H9 (cell line): ENCODE data around the gene GALNT17. TPM values are rescaled to one million over a fixed set of nuclear protein-coding genes. Genes with fewer than 3 reads are reported as not detected.

Experiments
- DNase-seq: peaks from one replicate; pipeline ENCODE4 v3.0.0-alpha.2; 2017
- H2AFZ ChIP-seq: one replicate; pipeline ENCODE4 v1.6.1; 2013; ENCODE audit warnings: mild to moderate bottlenecking, low read length, control low read depth, moderate library complexity
- H2AK5ac ChIP-seq: 2 replicates; pipeline ENCODE4 v1.6.1; 2013; ENCODE audit warnings: low read length, control low read depth, mixed read lengths; ENCODE audit not compliant: insufficient read length
- H2BK120ac ChIP-seq: one replicate; pipeline ENCODE4 v1.6.1; 2013; ENCODE audit warnings: low read depth, mild to moderate bottlenecking, low read length, control low read depth, inconsistent platforms; ENCODE audit not compliant: poor library complexity, severe bottlenecking
- H2BK12ac ChIP-seq: 2 replicates; pipeline ENCODE4 v1.6.1; 2013; ENCODE audit warnings: low read length, control low read depth, mixed read lengths, low read depth; ENCODE audit not compliant: insufficient read length
- H2BK15ac ChIP-seq: 2 replicates; pipeline ENCODE4 v1.6.1; 2013; ENCODE audit warnings: low read depth, low read length, control low read depth
- H2BK20ac ChIP-seq: one replicate; pipeline ENCODE4 v1.6.1; 2013; ENCODE audit warnings: low read depth, mild to moderate bottlenecking, low read length, control low read depth, inconsistent platforms; ENCODE audit not compliant: poor library complexity, severe bottlenecking
- H2BK5ac ChIP-seq: 2 replicates; pipeline ENCODE4 v1.6.1; 2013; ENCODE audit warnings: low read length, control low read depth, mixed read lengths; ENCODE audit not compliant: insufficient read length
- H3K14ac ChIP-seq: 2 replicates; pipeline ENCODE4 v1.6.1; 2013; ENCODE audit warnings: low read length, control low read depth; ENCODE audit not compliant: insufficient read depth
- H3K18ac ChIP-seq: 2 replicates; pipeline ENCODE4 v1.6.1; 2013; ENCODE audit warnings: low read depth, mild to moderate bottlenecking, mixed read lengths, low read length, control low read depth; ENCODE audit not compliant: insufficient read length
- H3K23ac ChIP-seq: 2 replicates; pipeline ENCODE4 v1.6.1; 2013; ENCODE audit warnings: low read length, control low read depth, mixed read lengths, low read depth; ENCODE audit not compliant: insufficient read length
- H3K23me2 ChIP-seq: 2 replicates; pipeline ENCODE4 v1.6.1; 2013; ENCODE audit warnings: low read depth, mild to moderate bottlenecking, mixed read lengths, low read length, control low read depth; ENCODE audit not compliant: insufficient read length, poor library complexity, severe bottlenecking
- H3K27ac ChIP-seq: 2 replicates; pipeline ENCODE4 v1.5.1; 2013; ENCODE audit warnings: low read length, control low read depth, mixed read lengths, low read depth; ENCODE audit not compliant: insufficient read length
- H3K27me3 ChIP-seq: 2 replicates; pipeline ENCODE4 v1.6.1; 2013; ENCODE audit warnings: low read length, control low read depth, inconsistent platforms; ENCODE audit not compliant: insufficient read depth
- H3K4ac ChIP-seq: 2 replicates; pipeline ENCODE4 v1.6.1; 2013; ENCODE audit warnings: low read depth, mild to moderate bottlenecking, control low read depth, inconsistent platforms, low read length, moderate library complexity
- H3K4me1 ChIP-seq: 2 replicates; pipeline ENCODE4 v1.6.1; 2013; ENCODE audit warnings: low read length, control low read depth, inconsistent platforms; ENCODE audit not compliant: insufficient read depth
- H3K4me2 ChIP-seq: 2 replicates; pipeline ENCODE4 v1.6.1; 2013; ENCODE audit warnings: low read length, control low read depth, mixed read lengths; ENCODE audit not compliant: insufficient read length, insufficient read depth
- H3K56ac ChIP-seq: 2 replicates; pipeline ENCODE4 v1.6.1; 2013; ENCODE audit warnings: low read depth, mild to moderate bottlenecking, mixed read lengths, low read length, control low read depth; ENCODE audit not compliant: insufficient read length
- H3K79me1 ChIP-seq: 2 replicates; pipeline ENCODE4 v1.6.1; 2013; ENCODE audit warnings: low read depth, mild to moderate bottlenecking, moderate library complexity, low read length, control low read depth, inconsistent platforms; ENCODE audit not compliant: insufficient read depth, poor library complexity, severe bottlenecking
- H3K79me2 ChIP-seq: 2 replicates; pipeline ENCODE4 v1.6.1; 2013; ENCODE audit warnings: low read length, control low read depth, inconsistent platforms; ENCODE audit not compliant: insufficient read depth
- H3K9ac ChIP-seq: 2 replicates; pipeline ENCODE4 v1.6.1; 2013; ENCODE audit warnings: low read length, control low read depth, mixed read lengths; ENCODE audit not compliant: insufficient read length; ENCODE audit errors: extremely low read depth
- H3K9me3 ChIP-seq: one replicate; pipeline ENCODE4 v1.6.1; 2013; ENCODE audit warnings: low read depth, low read length, inconsistent platforms; ENCODE audit not compliant: control insufficient read depth
- H3T11ph ChIP-seq: one replicate; pipeline ENCODE4 v1.6.1; 2013; ENCODE audit warnings: mild to moderate bottlenecking, low read length, control low read depth, inconsistent platforms
- H4K20me1 ChIP-seq: one replicate; pipeline ENCODE4 v1.6.1; 2013; ENCODE audit not compliant: control insufficient read depth, insufficient read length, insufficient read depth
- H4K5ac ChIP-seq: 2 replicates; pipeline ENCODE4 v1.6.1; 2013; ENCODE audit warnings: low read depth, mild to moderate bottlenecking, mixed read lengths, low read length, control low read depth; ENCODE audit not compliant: insufficient read length
- H4K8ac ChIP-seq: replicated peaks from 2 replicates; pipeline ENCODE4 v1.6.1; 2013; ENCODE audit warnings: low read length, control low read depth, mixed read lengths, low read depth; ENCODE audit not compliant: insufficient read length
- H4K91ac ChIP-seq: 2 replicates; pipeline ENCODE4 v1.6.1; 2013; ENCODE audit warnings: low read depth, mild to moderate bottlenecking, moderate library complexity, mixed read lengths, low read length, control low read depth; ENCODE audit not compliant: insufficient read length
- H3K27ac Mint-ChIP-seq, 3 experiments: 2 replicates in 2 of 3; 3 replicates in 1 of 3; pipeline ENCODE4 v1.8.0; 2020 to 2021; ENCODE audit warnings: mixed read lengths in 3 of 3, mild to moderate bottlenecking in 1 of 3, moderate library complexity in 1 of 3
- H3K27me3 Mint-ChIP-seq: 2 replicates; pipeline ENCODE4 v1.8.0; 2021; ENCODE audit warnings: low read depth, mild to moderate bottlenecking, moderate library complexity, mixed read lengths
- H3K36me3 Mint-ChIP-seq, 3 experiments: 2 replicates in 2 of 3; 3 replicates in 1 of 3; pipeline ENCODE4 v1.8.0; 2020 to 2021; ENCODE audit warnings: low read depth in 3 of 3, mixed read lengths in 3 of 3; ENCODE audit not compliant: insufficient read depth in 1 of 3
- H3K4me1 Mint-ChIP-seq, 2 experiments: 2 replicates each; pipeline ENCODE4 v1.8.0; 2020; ENCODE audit warnings: mixed read lengths in 2 of 2
- H3K4me3 Mint-ChIP-seq, 2 experiments: 2 replicates in 1 of 2; 3 replicates in 1 of 2; pipeline ENCODE4 v1.8.0; 2020 to 2021; ENCODE audit warnings: mild to moderate bottlenecking in 2 of 2, mixed read lengths in 2 of 2, moderate library complexity in 1 of 2
- H3K9me3 Mint-ChIP-seq, 2 experiments: 2 replicates in 1 of 2; 3 replicates in 1 of 2; pipeline ENCODE4 v1.8.0; 2020; ENCODE audit warnings: mild to moderate bottlenecking in 2 of 2, mixed read lengths in 2 of 2, moderate library complexity in 1 of 2
- WGBS: extraction: QIAGEN DNeasy Blood & Tissue Kit; methylation state at CpG from one replicate; pipeline ENCODE4 v1.1.7; 2013; ENCODE audit warnings: missing lambda C conversion rate, low lambda C conversion rate, mixed read lengths; ENCODE audit not compliant: insufficient read length; ENCODE audit errors: extremely low coverage; 5-methylcytosine and 5-hydroxymethylcytosine counted together
- total RNA-seq: library from RNA; stranded (reverse); gene quantifications from 2 replicates; pipeline ENCODE4 v1.2.1, GENCODE V29; 2021
- TF ChIP-seq, protein P1 (sequence below): fragments of 200-600 bp; sonication (generic); conservative IDR thresholded peaks from 3 replicates; pipeline ENCODE4 v1.8.0; 2021; ENCODE audit warnings: antibody characterized with exemption, mild to moderate bottlenecking

Gene GALNT17
- total RNA-seq, 1 experiment from 2014 or later, result 43.2 TPM

DNA sequence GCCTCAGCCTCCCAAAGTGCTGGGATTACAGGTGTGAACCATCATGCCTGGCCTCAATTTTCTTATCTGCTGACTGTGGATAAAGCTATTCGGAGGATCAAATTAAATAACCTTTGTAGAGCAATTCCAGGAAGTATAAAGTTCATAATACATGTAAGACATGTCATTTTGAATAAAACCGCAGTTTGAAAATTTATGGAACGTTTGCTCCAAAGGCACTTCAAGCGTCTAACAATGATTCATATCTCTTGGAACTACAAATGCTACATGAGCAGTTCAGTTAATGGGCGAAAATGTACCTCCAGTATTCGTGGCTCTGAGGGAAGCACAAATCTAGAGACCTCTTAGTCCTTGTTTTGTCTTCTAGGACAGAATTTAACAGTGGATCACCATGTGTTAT is 190.3 kb downstream of the GALNT17 start:
- Histone ChIP-seq H3K14ac (no peak overlapping the region), H3K9me3 (no peaks in the 10 kb centered on the region), H3K27ac (no peak overlapping the region), H3K9ac (no peak overlapping the region), H3K56ac (no peak overlapping the region), H2AK5ac (no peak overlapping the region), H3T11ph (no peak overlapping the region), H3K18ac (no peak overlapping the region), H3K79me2 (peaks cover 13% of the 10 kb centered on the region; the same call in 1 of the 2 replicates), H3K4me2 (no peak overlapping the region), H4K20me1 (no peaks in the 10 kb centered on the region), H2BK15ac (no peak overlapping the region), H3K23ac (no peak overlapping the region), H4K8ac (no peak overlapping the region), H2BK12ac (no peak overlapping the region), H2BK120ac (no peak overlapping the region), H2AFZ (no peak overlapping the region), H3K27me3 (no peaks in the 10 kb centered on the region), H3K23me2 (no peaks in the 10 kb centered on the region), H2BK5ac (no peak overlapping the region), H3K4me1 (peaks cover 4% of the 10 kb centered on the region; the same call in 1 of the 2 replicates), H4K91ac (no peak overlapping the region), H2BK20ac (no peak overlapping the region), H3K4ac (no peak overlapping the region), H4K5ac (no peak overlapping the region), H3K79me1 (peaks cover 7% of the 10 kb centered on the region)
- Mint-ChIP-seq H3K9me3 (no peaks in the 10 kb centered on the region; a peak in 1 of 5 replicates), H3K4me1 (peaks cover 30 to 37% of the 10 kb centered on the region in 2 experiments), H3K27me3 (no peaks in the 10 kb centered on the region), H3K27ac (no peak overlapping the region), H3K36me3 (peaks cover 3 to 15% (median 9%) of the 10 kb centered on the region in 3 experiments; a peak in 4 of 7 replicates), H3K4me3 (no peak overlapping the region)
- TF ChIP-seq, protein P1, sequence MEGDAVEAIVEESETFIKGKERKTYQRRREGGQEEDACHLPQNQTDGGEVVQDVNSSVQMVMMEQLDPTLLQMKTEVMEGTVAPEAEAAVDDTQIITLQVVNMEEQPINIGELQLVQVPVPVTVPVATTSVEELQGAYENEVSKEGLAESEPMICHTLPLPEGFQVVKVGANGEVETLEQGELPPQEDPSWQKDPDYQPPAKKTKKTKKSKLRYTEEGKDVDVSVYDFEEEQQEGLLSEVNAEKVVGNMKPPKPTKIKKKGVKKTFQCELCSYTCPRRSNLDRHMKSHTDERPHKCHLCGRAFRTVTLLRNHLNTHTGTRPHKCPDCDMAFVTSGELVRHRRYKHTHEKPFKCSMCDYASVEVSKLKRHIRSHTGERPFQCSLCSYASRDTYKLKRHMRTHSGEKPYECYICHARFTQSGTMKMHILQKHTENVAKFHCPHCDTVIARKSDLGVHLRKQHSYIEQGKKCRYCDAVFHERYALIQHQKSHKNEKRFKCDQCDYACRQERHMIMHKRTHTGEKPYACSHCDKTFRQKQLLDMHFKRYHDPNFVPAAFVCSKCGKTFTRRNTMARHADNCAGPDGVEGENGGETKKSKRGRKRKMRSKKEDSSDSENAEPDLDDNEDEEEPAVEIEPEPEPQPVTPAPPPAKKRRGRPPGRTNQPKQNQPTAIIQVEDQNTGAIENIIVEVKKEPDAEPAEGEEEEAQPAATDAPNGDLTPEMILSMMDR, result no peak
- no peak for DNase-seq
- WGBS, result no CpG with 5 or more reads among the region's 6 CpGs
